A549 treated with ZK216348 at 1 μM for 4 hours (cell line): ENCODE data around the gene SPINK9. TPM values are rescaled to one million over a fixed set of nuclear protein-coding genes. Genes with fewer than 3 reads are reported as not detected.

Source experiments
- total RNA-seq: library from RNA; stranded (reverse); fragments of 200-300 nt; extraction: Qiagen RNA extraction; gene quantifications from 5 replicates; pipeline ENCODE4 v1.2.3, GENCODE V29; 2022; ENCODE audit warnings: low read depth

Gene SPINK9, protein sequence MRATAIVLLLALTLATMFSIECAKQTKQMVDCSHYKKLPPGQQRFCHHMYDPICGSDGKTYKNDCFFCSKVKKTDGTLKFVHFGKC
- not detected in 5 replicates for total RNA-seq

DNA sequence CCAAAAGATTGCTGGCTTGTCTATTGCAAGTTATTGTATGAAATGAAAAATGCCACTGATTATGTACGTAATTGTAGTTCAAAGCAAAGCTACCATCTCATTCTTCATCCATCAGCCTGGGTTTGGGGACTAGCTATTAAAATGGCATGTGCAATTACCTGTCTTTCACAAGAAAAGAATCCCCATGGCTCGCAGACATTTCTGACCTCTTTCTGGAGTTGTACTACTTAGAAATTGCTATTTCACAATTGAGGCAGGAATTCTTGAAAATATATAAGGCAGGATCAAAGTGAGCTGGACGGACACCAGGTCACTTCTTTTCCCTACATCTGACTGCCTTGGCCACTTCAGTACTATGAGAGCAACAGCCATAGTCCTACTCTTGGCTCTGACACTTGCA, at the start of gene SPINK9:
TSS of gene SPINK9 (plus strand) at position 301 of the 400 bp plus-strand sequence. CDS start at position 356, 55 bp downstream.

DNA sequence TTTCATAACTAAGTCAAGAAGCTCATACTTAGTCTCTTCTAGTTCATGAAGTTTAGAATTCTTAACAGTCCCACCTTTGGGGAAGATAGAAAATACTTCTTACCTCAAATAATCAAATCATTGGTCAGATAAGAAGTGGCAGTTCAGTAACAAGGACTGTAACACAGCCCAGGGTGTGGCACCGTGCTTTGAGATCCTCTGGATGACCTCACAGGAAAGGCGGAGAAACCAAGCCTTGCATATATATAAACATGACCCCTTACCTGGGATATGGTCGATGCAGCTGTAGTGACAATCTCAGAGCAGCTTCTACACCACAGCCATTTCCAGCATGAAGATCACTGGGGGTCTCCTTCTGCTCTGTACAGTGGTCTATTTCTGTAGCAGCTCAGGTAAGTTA, 23.2 kb upstream of the SPINK9 start, which contains the start of gene SPINK7:
TSS of gene SPINK7 (plus strand) at position 271 of the 400 bp plus-strand sequence. CDS start at position 332, 61 bp downstream.

GRCh38 chr5:148383564-148384379, 48.4 kb downstream of the SPINK9 start, which contains the start of gene FBXO38:
FBXO38 (plus strand) TSS chr5:148383958; CDS start chr5:148394777, 10,819 bp downstream.

Other genes starting within 250 kb of the SPINK9 start
- not detected in 5 replicates for gene SPINK14, start 167.0 kb upstream of the SPINK9 start, total RNA-seq
- gene SPINK6, start 132.5 kb upstream of the SPINK9 start, total RNA-seq = 0.52 to 1.7 TPM (median 0.65 TPM) in 3 of 5 replicates, not detected in the others
- not detected in 5 replicates for gene MARCOL, start 97.0 kb upstream of the SPINK9 start, total RNA-seq
- not detected in 5 replicates for gene SPINK13, start 66.8 kb upstream of the SPINK9 start, total RNA-seq
- gene SPINK7, start 23.1 kb upstream of the SPINK9 start, total RNA-seq = not detected in 5 replicates
- gene FBXO38, start 48.4 kb downstream of the SPINK9 start, total RNA-seq = 14.7 to 20.6 TPM (median 20.4 TPM) in 5 replicates